Immature natural killer cell (primary cell): ENCODE results near the gene HS6ST3. TPM values are rescaled to one million over a fixed set of nuclear protein-coding genes. Genes with fewer than 3 reads are reported as not detected.

ENCODE experiments used
- DNase-seq, 3 donors: peaks; one replicate each; pipeline ENCODE4 v3.0.0; 2022; ENCODE audit warnings: mixed read lengths in 1 of 3
- H3K27ac Mint-ChIP-seq, 6 donors: one replicate each; pipeline ENCODE4 v1.8.0; 2020; ENCODE audit warnings: mixed read lengths in 6 of 6, mild to moderate bottlenecking in 5 of 6, inconsistent platforms in 4 of 6, moderate library complexity in 3 of 6
- H3K27me3 Mint-ChIP-seq, 3 donors: one replicate each; pipeline ENCODE4 v1.8.0; 2020 to 2021; ENCODE audit warnings: low read depth in 3 of 3, mild to moderate bottlenecking in 3 of 3, mixed read lengths in 3 of 3, moderate library complexity in 3 of 3, inconsistent platforms in 1 of 3
- H3K36me3 Mint-ChIP-seq, 3 donors: one replicate each; pipeline ENCODE4 v1.8.0; 2020; ENCODE audit warnings: mixed read lengths in 3 of 3, inconsistent platforms in 2 of 3, mild to moderate bottlenecking in 2 of 3
- H3K4me1 Mint-ChIP-seq, 2 donors: one replicate each; pipeline ENCODE4 v1.8.0; 2020; ENCODE audit warnings: inconsistent platforms in 2 of 2, mild to moderate bottlenecking in 2 of 2, mixed read lengths in 2 of 2, moderate library complexity in 1 of 2
- H3K4me3 Mint-ChIP-seq, 5 donors: one replicate each; pipeline ENCODE4 v1.8.0; 2020; ENCODE audit warnings: mild to moderate bottlenecking in 5 of 5, mixed read lengths in 5 of 5, inconsistent platforms in 3 of 5, moderate library complexity in 3 of 5
- H3K9me3 Mint-ChIP-seq, 6 donors: one replicate each; pipeline ENCODE4 v1.8.0; 2020; ENCODE audit warnings: mild to moderate bottlenecking in 6 of 6, mixed read lengths in 6 of 6, inconsistent platforms in 4 of 6, moderate library complexity in 3 of 6
- polyA plus RNA-seq, 3 donors: library from polyadenylated mRNA; unstranded; fragments of 300-500 nt; fragmentation: Illumina TruSeq; gene quantifications; one replicate each; pipeline ENCODE4 v1.2.3, GENCODE V29; 2021

HS6ST3 gene
- polyA plus RNA-seq, 3 donors from 2014 or later = not detected

- no peak overlapping the region for H3K4me3 Mint-ChIP-seq
- H3K36me3 Mint-ChIP-seq = peaks cover 0 to 3% (median 0%) of the 10 kb centered on the region in 3 donors
- H3K27ac Mint-ChIP-seq = no peak overlapping the region
- no peaks in the 10 kb centered on the region for H3K4me1 Mint-ChIP-seq
- H3K9me3 Mint-ChIP-seq = peaks cover 9 to 37% (median 19%) of the 10 kb centered on the region in 6 donors
- peaks cover 0 to 2% (median 0%) of the 10 kb centered on the region in 3 donors for H3K27me3 Mint-ChIP-seq
- no peak for DNase-seq
These were observed 248.1 kb downstream of the HS6ST3 start for GRCh38 chr13:96338030-96338429.

GRCh38 chr13:96342286-96342685, 252.4 kb downstream of the HS6ST3 start:
- no peak overlapping the region for H3K4me3 Mint-ChIP-seq

GRCh38 chr13:96342852-96343465, 253.1 kb downstream of the HS6ST3 start:
- no peak overlapping the region for H3K27ac Mint-ChIP-seq
- H3K9me3 Mint-ChIP-seq = peaks cover 3 to 26% (median 20%) of the 10 kb centered on the region in 6 donors
- no peaks in the 10 kb centered on the region for H3K27me3 Mint-ChIP-seq
- H3K4me1 Mint-ChIP-seq = no peaks in the 10 kb centered on the region
- no peaks in the 10 kb centered on the region for H3K36me3 Mint-ChIP-seq
- DNase-seq = no peak
- no peak overlapping the region for H3K4me3 Mint-ChIP-seq

More at GRCh38 chr13:96342286-96342685, 252.4 kb downstream of the HS6ST3 start:
- Mint-ChIP-seq H3K4me1 (no peaks in the 10 kb centered on the region), H3K27me3 (no peaks in the 10 kb centered on the region), H3K27ac (no peak overlapping the region), H3K36me3 (no peaks in the 10 kb centered on the region), H3K9me3 (peaks cover 3 to 28% (median 19%) of the 10 kb centered on the region in 6 donors)
- no peak for DNase-seq

GRCh38 chr13:96346921-96347320, 257.0 kb downstream of the HS6ST3 start:
- no peaks in the 10 kb centered on the region for H3K27me3 Mint-ChIP-seq

GRCh38 chr13:96373597-96373996, 283.7 kb downstream of the HS6ST3 start:
- H3K9me3 Mint-ChIP-seq = peaks cover 2 to 32% (median 10%) of the 10 kb centered on the region in 6 donors
- no peak overlapping the region for H3K27ac Mint-ChIP-seq
- H3K4me3 Mint-ChIP-seq = no peak overlapping the region
- H3K27me3 Mint-ChIP-seq = peaks cover 0 to 2% (median 0%) of the 10 kb centered on the region in 3 donors
- H3K36me3 Mint-ChIP-seq = no peaks in the 10 kb centered on the region
- no peaks in the 10 kb centered on the region for H3K4me1 Mint-ChIP-seq
- no peak for DNase-seq

More at GRCh38 chr13:96346921-96347320, 257.0 kb downstream of the HS6ST3 start:
- H3K4me1 Mint-ChIP-seq = no peaks in the 10 kb centered on the region
- no peaks in the 10 kb centered on the region for H3K36me3 Mint-ChIP-seq
- peaks cover 3 to 26% (median 10%) of the 10 kb centered on the region in 6 donors for H3K9me3 Mint-ChIP-seq
- H3K4me3 Mint-ChIP-seq = no peak overlapping the region
- no peak for DNase-seq
- no peak overlapping the region for H3K27ac Mint-ChIP-seq

- no peak overlapping the region for H3K4me3 Mint-ChIP-seq
- DNase-seq = no peak
- peaks cover 4 to 46% (median 12%) of the 10 kb centered on the region in 6 donors for H3K9me3 Mint-ChIP-seq
- peaks cover 0 to 3% (median 0%) of the 10 kb centered on the region in 3 donors for H3K27me3 Mint-ChIP-seq
- H3K27ac Mint-ChIP-seq = no peak overlapping the region
- no peaks in the 10 kb centered on the region for H3K4me1 Mint-ChIP-seq
- no peaks in the 10 kb centered on the region for H3K36me3 Mint-ChIP-seq
These were observed 287.9 kb downstream of the HS6ST3 start for GRCh38 chr13:96377835-96378234.

GRCh38 chr13:96379967-96380366, 290.1 kb downstream of the HS6ST3 start:
- no peak for DNase-seq
- no peaks in the 10 kb centered on the region for H3K36me3 Mint-ChIP-seq
- no peak overlapping the region for H3K4me3 Mint-ChIP-seq
- no peak overlapping the region for H3K27ac Mint-ChIP-seq
- peaks cover 3 to 44% (median 17%) of the 10 kb centered on the region in 6 donors for H3K9me3 Mint-ChIP-seq
- H3K4me1 Mint-ChIP-seq = no peaks in the 10 kb centered on the region
- H3K27me3 Mint-ChIP-seq = peaks cover 0 to 3% (median 0%) of the 10 kb centered on the region in 3 donors

- Mint-ChIP-seq H3K4me1 (no peaks in the 10 kb centered on the region), H3K9me3 (peaks cover 5 to 44% (median 16%) of the 10 kb centered on the region in 6 donors), H3K27ac (no peak overlapping the region), H3K4me3 (no peak overlapping the region), H3K36me3 (no peaks in the 10 kb centered on the region), H3K27me3 (peaks cover 0 to 1% (median 0%) of the 10 kb centered on the region in 3 donors)
- no peak for DNase-seq
These were observed 291.8 kb downstream of the HS6ST3 start for GRCh38 chr13:96381681-96382080.

GRCh38 chr13:96388598-96388997, 298.7 kb downstream of the HS6ST3 start:
- Mint-ChIP-seq H3K36me3 (no peaks in the 10 kb centered on the region), H3K4me1 (no peaks in the 10 kb centered on the region), H3K4me3 (no peak overlapping the region), H3K27ac (no peak overlapping the region), H3K9me3 (peaks cover 13 to 30% (median 14%) of the 10 kb centered on the region in 6 donors), H3K27me3 (peaks cover 0 to 2% (median 0%) of the 10 kb centered on the region in 3 donors)
- no peak for DNase-seq

GRCh38 chr13:96391606-96392005, 301.7 kb downstream of the HS6ST3 start:
- Mint-ChIP-seq H3K9me3 (peaks cover 8 to 25% (median 14%) of the 10 kb centered on the region in 6 donors), H3K36me3 (no peaks in the 10 kb centered on the region), H3K4me1 (no peaks in the 10 kb centered on the region), H3K27ac (no peak overlapping the region), H3K27me3 (peaks cover 0 to 2% (median 0%) of the 10 kb centered on the region in 3 donors), H3K4me3 (no peak overlapping the region)
- DNase-seq = no peak

GRCh38 chr13:96397807-96398206, 307.9 kb downstream of the HS6ST3 start:
- Mint-ChIP-seq H3K9me3 (peaks cover 0 to 19% (median 5%) of the 10 kb centered on the region in 6 donors), H3K4me1 (no peaks in the 10 kb centered on the region), H3K27ac (no peak overlapping the region), H3K4me3 (no peak overlapping the region), H3K27me3 (no peaks in the 10 kb centered on the region), H3K36me3 (no peaks in the 10 kb centered on the region)
- no peak for DNase-seq

- H3K9me3 Mint-ChIP-seq = peaks cover 0 to 21% (median 6%) of the 10 kb centered on the region in 6 donors
- DNase-seq = no peak
- no peak overlapping the region for H3K4me3 Mint-ChIP-seq
- H3K27ac Mint-ChIP-seq = no peak overlapping the region
- H3K4me1 Mint-ChIP-seq = no peaks in the 10 kb centered on the region
- no peaks in the 10 kb centered on the region for H3K27me3 Mint-ChIP-seq
- H3K36me3 Mint-ChIP-seq = no peaks in the 10 kb centered on the region
These were observed 308.6 kb downstream of the HS6ST3 start for GRCh38 chr13:96398486-96398885.

- H3K4me3 Mint-ChIP-seq = no peak overlapping the region
- no peaks in the 10 kb centered on the region for H3K27me3 Mint-ChIP-seq
- no peak for DNase-seq
- no peaks in the 10 kb centered on the region for H3K4me1 Mint-ChIP-seq
- H3K9me3 Mint-ChIP-seq = peaks cover 5 to 22% (median 9%) of the 10 kb centered on the region in 6 donors
- no peak overlapping the region for H3K27ac Mint-ChIP-seq
- H3K36me3 Mint-ChIP-seq = no peaks in the 10 kb centered on the region
These were observed 313.3 kb downstream of the HS6ST3 start for GRCh38 chr13:96403241-96403640.

GRCh38 chr13:96403651-96404050, 313.7 kb downstream of the HS6ST3 start:
- no peak for DNase-seq
- H3K36me3 Mint-ChIP-seq = no peaks in the 10 kb centered on the region
- H3K27me3 Mint-ChIP-seq = no peaks in the 10 kb centered on the region
- no peaks in the 10 kb centered on the region for H3K4me1 Mint-ChIP-seq
- H3K27ac Mint-ChIP-seq = no peak overlapping the region
- H3K9me3 Mint-ChIP-seq = peaks cover 5 to 24% (median 11%) of the 10 kb centered on the region in 6 donors
- H3K4me3 Mint-ChIP-seq = no peak overlapping the region
